ENCODE measurements around the gene BCL6. TPM values are rescaled to one million over a fixed set of nuclear protein-coding genes. Genes with fewer than 3 reads are reported as not detected.

BCL6 gene
- total and polyA plus RNA-seq, 7 donors, result 4.9 to 233 (median 51.4) TPM

DNA sequence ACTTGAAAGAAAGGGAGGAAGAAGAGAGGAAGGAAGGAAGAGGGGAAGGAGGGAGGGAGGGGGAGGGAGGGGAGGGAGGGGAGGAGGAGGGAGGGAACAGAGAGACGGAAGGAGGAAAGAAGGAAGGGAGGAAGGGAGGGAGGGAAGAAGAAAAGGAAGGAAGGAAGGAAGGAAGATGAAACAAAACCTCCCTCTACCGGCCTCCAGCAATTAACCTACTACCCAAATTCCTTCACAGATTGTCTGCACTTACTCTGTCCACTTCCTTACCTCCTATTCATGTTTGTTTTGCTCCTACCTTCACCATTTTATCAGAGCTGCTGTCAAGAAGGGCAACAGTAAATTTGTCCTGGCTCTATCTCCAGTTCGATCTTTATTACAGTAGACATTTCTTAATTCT is 44.6 kb upstream of the BCL6 start:
- Histone ChIP-seq H3K4me3 (no peak overlapping the region), H3K27ac (no peak overlapping the region), H3K36me3 (no peaks in the 10 kb centered on the region), H3K9me3 (no peaks in the 10 kb centered on the region), H3K4me1 (peaks cover 0 to 6% (median 3%) of the 10 kb centered on the region in 4 donors), H3K27me3 (no peaks in the 10 kb centered on the region)
- no peak for DNase-seq
- 43 to 57% methylated on average over 3 of the region's 3 CpGs for WGBS, 2 donors
- intact Hi-C loops (cut with DNase I), result loop anchor here (10.0 kb wide), 1 partner anchor 125 kb away; no protein-coding TSS in a partner anchor
- TF ChIP-seq, protein P1, sequence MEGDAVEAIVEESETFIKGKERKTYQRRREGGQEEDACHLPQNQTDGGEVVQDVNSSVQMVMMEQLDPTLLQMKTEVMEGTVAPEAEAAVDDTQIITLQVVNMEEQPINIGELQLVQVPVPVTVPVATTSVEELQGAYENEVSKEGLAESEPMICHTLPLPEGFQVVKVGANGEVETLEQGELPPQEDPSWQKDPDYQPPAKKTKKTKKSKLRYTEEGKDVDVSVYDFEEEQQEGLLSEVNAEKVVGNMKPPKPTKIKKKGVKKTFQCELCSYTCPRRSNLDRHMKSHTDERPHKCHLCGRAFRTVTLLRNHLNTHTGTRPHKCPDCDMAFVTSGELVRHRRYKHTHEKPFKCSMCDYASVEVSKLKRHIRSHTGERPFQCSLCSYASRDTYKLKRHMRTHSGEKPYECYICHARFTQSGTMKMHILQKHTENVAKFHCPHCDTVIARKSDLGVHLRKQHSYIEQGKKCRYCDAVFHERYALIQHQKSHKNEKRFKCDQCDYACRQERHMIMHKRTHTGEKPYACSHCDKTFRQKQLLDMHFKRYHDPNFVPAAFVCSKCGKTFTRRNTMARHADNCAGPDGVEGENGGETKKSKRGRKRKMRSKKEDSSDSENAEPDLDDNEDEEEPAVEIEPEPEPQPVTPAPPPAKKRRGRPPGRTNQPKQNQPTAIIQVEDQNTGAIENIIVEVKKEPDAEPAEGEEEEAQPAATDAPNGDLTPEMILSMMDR (IDR thresholded peaks at IDR 0.05), result no peak
- no peak for TF ChIP-seq POLR2AphosphoS5 (IDR thresholded peaks at IDR 0.05)

DNA sequence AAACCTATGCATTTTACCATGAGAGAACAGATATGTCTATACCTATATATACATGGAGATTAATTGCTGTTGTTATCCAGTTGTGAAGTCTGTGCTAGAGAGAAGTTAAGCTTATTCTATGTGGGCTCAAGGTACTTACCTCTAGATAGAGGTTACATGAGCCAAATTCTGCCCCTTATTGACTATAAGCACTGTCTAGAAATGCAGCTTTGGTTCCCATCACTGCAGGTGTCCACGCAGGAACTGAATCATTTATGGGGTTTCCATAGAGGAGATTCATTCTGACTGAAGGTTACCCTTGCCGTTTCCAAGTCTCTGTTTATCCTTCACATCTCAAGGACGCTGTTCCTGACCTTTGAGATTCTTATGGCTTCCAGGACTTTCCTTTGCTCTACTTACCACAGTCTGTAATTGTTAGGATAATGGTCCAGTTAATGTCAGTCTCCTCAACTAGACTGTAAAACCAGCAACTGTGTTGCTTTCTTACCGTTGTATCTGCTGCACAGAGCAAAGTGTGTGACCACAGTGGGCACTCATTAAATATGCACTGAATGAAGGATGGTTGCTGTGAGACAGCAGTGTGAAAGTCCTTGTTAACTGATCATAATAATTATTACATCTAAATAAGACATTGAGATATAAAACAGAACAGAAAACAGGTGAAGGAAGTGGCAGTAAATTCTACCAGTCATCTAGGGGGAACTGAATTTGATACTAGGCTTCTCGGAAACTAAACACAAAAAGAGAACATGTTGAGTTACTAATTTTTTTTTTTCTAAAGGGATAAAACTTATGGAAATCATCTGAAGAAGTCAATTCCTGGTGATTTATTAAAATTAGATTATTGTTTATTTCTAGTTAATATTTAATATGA is 44.0 kb upstream of the BCL6 start:
- intact Hi-C loops (cut with DNase I), result loop anchor here (10.0 kb wide), 1 partner anchor 126 kb away; no protein-coding TSS in a partner anchor
- Histone ChIP-seq H3K27ac (no peak overlapping the region), H3K27me3 (no peaks in the 10 kb centered on the region), H3K4me3 (no peak overlapping the region), H3K9me3 (no peaks in the 10 kb centered on the region), H3K36me3 (no peaks in the 10 kb centered on the region), H3K4me1 (peaks cover 0 to 6% (median 3%) of the 10 kb centered on the region in 4 donors)
- no peak for DNase-seq
- TF ChIP-seq, protein P1 (IDR thresholded peaks at IDR 0.05), result no peak
- TF ChIP-seq EP300 (IDR thresholded peaks at IDR 0.05), result no peak
- no peak for TF ChIP-seq POLR2AphosphoS5 (IDR thresholded peaks at IDR 0.05)
- TF ChIP-seq POLR2A (IDR thresholded peaks at IDR 0.05), result no peak
- WGBS, 2 donors, result 50 to 68% methylated on average over 5 of the region's 5 CpGs

GRCh38 chr3:187783098-187783497 is 37.8 kb upstream of the BCL6 start:
- Histone ChIP-seq H3K4me1 (peaks cover 0 to 13% (median 6%) of the 10 kb centered on the region in 4 donors), H3K27me3 (no peaks in the 10 kb centered on the region), H3K27ac (peak overlapping the region in 3 of 4 donors; percentile 28 to 62 (median 61)), H3K9me3 (no peaks in the 10 kb centered on the region), H3K36me3 (no peaks in the 10 kb centered on the region), H3K4me3 (no peak overlapping the region)
- peak; percentile 81 for DNase-seq
- no peak for TF ChIP-seq EP300 (IDR thresholded peaks at IDR 0.05)
- no peak for TF ChIP-seq POLR2A (IDR thresholded peaks at IDR 0.05)
- TF ChIP-seq, protein P1 (IDR thresholded peaks at IDR 0.05), result no peak
- no peak for TF ChIP-seq POLR2AphosphoS5 (IDR thresholded peaks at IDR 0.05)
- intact Hi-C loops (cut with DNase I), result loop anchor here (10.0 kb wide), 1 partner anchor 132 kb away; no protein-coding TSS in a partner anchor
- WGBS, 2 donors, result 53 to 59% methylated on average over 2 of the region's 2 CpGs

GRCh38 chr3:187782006-187782405 is 36.7 kb upstream of the BCL6 start:
- 89 to 93% methylated on average over 3 of the region's 3 CpGs for WGBS, 2 donors
- Histone ChIP-seq H3K36me3 (no peaks in the 10 kb centered on the region), H3K27ac (no peak overlapping the region), H3K27me3 (no peaks in the 10 kb centered on the region), H3K9me3 (no peaks in the 10 kb centered on the region), H3K4me3 (no peak overlapping the region), H3K4me1 (peaks cover 0 to 13% (median 6%) of the 10 kb centered on the region in 4 donors)
- DNase-seq, result no peak
- TF ChIP-seq EP300 (IDR thresholded peaks at IDR 0.05) (no peak), POLR2A (IDR thresholded peaks at IDR 0.05) (no peak), POLR2AphosphoS5 (IDR thresholded peaks at IDR 0.05) (no peak)
- TF ChIP-seq, protein P1 (IDR thresholded peaks at IDR 0.05), result no peak
- intact Hi-C loops (cut with DNase I), result loop anchor here (10.0 kb wide), 1 partner anchor 133 kb away; no protein-coding TSS in a partner anchor

All from sigmoid colon (tissue), 7 donors.